GM12873 (cell line): Measurements from ENCODE around the gene UCMA.

Experiments used
- CTCF ChIP-seq: IDR thresholded peaks from 2 replicates; pipeline ENCODE4 v1.5.1; 2012; ENCODE audit warnings: low read depth, mild to moderate bottlenecking, moderate library complexity, low read length, control low read depth; ENCODE audit not compliant: insufficient read depth; ENCODE audit errors: missing control alignments

The UCMA gene

GRCh38 chr10:13241613-13242012 is 7.4 kb upstream of the UCMA start:
- TF ChIP-seq CTCF: no peak

GRCh38 chr10:13239923-13240322 is 5.7 kb upstream of the UCMA start:
- no peak for TF ChIP-seq CTCF

- TF ChIP-seq CTCF: no peak
Measured at GRCh38 chr10:13238271-13239077, 4.3 kb upstream of the UCMA start.

GRCh38 chr10:13236638-13237037 is 2.5 kb upstream of the UCMA start:
- TF ChIP-seq CTCF: no peak

GRCh38 chr10:13233358-13233757 is 816 bp downstream of the UCMA start:
- no peak for TF ChIP-seq CTCF

- no peak for TF ChIP-seq CTCF
Measured at GRCh38 chr10:13231808-13232207, 2.4 kb downstream of the UCMA start.

GRCh38 chr10:13231190-13231589 is 3.0 kb downstream of the UCMA start:
- TF ChIP-seq CTCF: no peak
